ENCODE results near the gene ZNF74.

- no peak for TF ChIP-seq CTCF (IDR thresholded peaks at IDR 0.05)
- TF ChIP-seq EZH2 (IDR thresholded peaks at IDR 0.05) = no peak
These were observed 6.8 kb downstream of the ZNF74 start for GRCh38 chr22:20400606-20401375.

All from neural progenitor cell (in vitro differentiated cells).